SK-N-SH (cell line): Measurements from ENCODE around the gene PPIL4. TPM values are rescaled to one million over a fixed set of nuclear protein-coding genes. Genes with fewer than 3 reads are reported as not detected.

Experiments used
- CTCF ChIA-PET: fragments of 300-600, 350-600 bp; formaldehyde crosslinking; extraction: SDS; loops from one replicate; lab custom pipeline; 2021; lab: Yijun Ruan, JAX
- POLR2A ChIA-PET: fragments of 350-600 bp; sonication (Branson Sonifier 250); formaldehyde crosslinking; extraction: SDS; loops from one replicate; lab custom pipeline; 2020; ENCODE audit warnings: antibody characterized with exemption, inconsistent platforms; lab: Yijun Ruan, JAX
- DNase-seq: peaks from one replicate; pipeline ENCODE4 v3.0.0; 2012
- H2AFZ ChIP-seq: fragments of 200-600 bp; sonication (generic); 2 replicates; pipeline ENCODE4 v1.8.1; 2016; ENCODE audit warnings: antibody characterized with exemption, mild to moderate bottlenecking, low read depth
- H3F3A ChIP-seq: fragments of 200-600 bp; sonication (generic); replicated peaks from 2 replicates; pipeline ENCODE3; 2016; ENCODE audit warnings: antibody characterized with exemption, mild to moderate bottlenecking; ENCODE audit not compliant: insufficient read depth
- H3K27ac ChIP-seq, 2 experiments: fragments of 200-500 bp in 1 of 2; fragments of 200-600 bp in 1 of 2; sonication (Bioruptor generic) in 1 of 2; sonication (generic), shearing (Covaris generic) in 1 of 2; 2 replicates each; pipeline versions ENCODE4 v1.5.1 to v1.6.1; 2014 to 2016; ENCODE audit warnings: low read depth in 2 of 2, inconsistent platforms in 1 of 2, low read length in 1 of 2, mild to moderate bottlenecking in 1 of 2, mixed read lengths in 1 of 2
- H3K27me3 ChIP-seq: fragments of 200-600 bp; sonication (generic), shearing (Covaris generic); 2 replicates; pipeline ENCODE4 v1.6.1; 2016; ENCODE audit warnings: mixed run types; ENCODE audit not compliant: insufficient read depth
- H3K36me3 ChIP-seq, 2 experiments: fragments of 200-500 bp in 1 of 2; fragments of 200-600 bp in 1 of 2; sonication (Bioruptor generic) in 1 of 2; sonication (generic) in 1 of 2; replicated peaks in 1 of 2; 2 replicates each; pipeline versions ENCODE3 to v1.5.1; 2014 to 2016; ENCODE audit warnings: low read length in 1 of 2, mild to moderate bottlenecking in 1 of 2; ENCODE audit not compliant: insufficient read depth in 2 of 2, control insufficient read depth in 1 of 2
- H3K4me1 ChIP-seq, 2 experiments: fragments of 200-500 bp in 1 of 2; fragments of 200-600 bp in 1 of 2; sonication (Bioruptor generic) in 1 of 2; sonication (generic), shearing (Covaris generic) in 1 of 2; 2 replicates each; pipeline versions ENCODE4 v1.5.1 to v1.6.1; 2014 to 2016; ENCODE audit warnings: low read depth in 1 of 2, low read length in 1 of 2, mixed run types in 1 of 2; ENCODE audit not compliant: insufficient read depth in 2 of 2, control insufficient read depth in 1 of 2
- H3K4me2 ChIP-seq: fragments of 200-600 bp; sonication (generic), shearing (Covaris generic); 2 replicates; pipeline ENCODE4 v1.6.1; 2017; ENCODE audit warnings: mixed run types
- H3K4me3 ChIP-seq, 2 experiments: fragments of 200-500 bp in 1 of 2; fragments of 200-600 bp in 1 of 2; sonication (Bioruptor generic) in 1 of 2; sonication (generic), shearing (Covaris generic) in 1 of 2; 2 replicates each; pipeline versions ENCODE4 v1.5.1 to v1.8.1; 2014 to 2016; ENCODE audit warnings: low read depth in 2 of 2, inconsistent platforms in 1 of 2, low read length in 1 of 2, mild to moderate bottlenecking in 1 of 2, mixed read lengths in 1 of 2, moderate library complexity in 1 of 2
- H3K79me2 ChIP-seq: fragments of 200-600 bp; sonication (generic); 2 replicates; pipeline ENCODE4 v1.8.1; 2017; ENCODE audit warnings: mild to moderate bottlenecking; ENCODE audit not compliant: insufficient read depth
- H3K9ac ChIP-seq: fragments of 200-600 bp; sonication (generic); 2 replicates; pipeline ENCODE4 v1.6.1; 2017; ENCODE audit warnings: mixed run types
- H3K9me2 ChIP-seq: fragments of 200-600 bp; sonication (generic); 2 replicates; pipeline ENCODE4 v1.6.1; 2017; ENCODE audit warnings: mixed run types
- H3K9me3 ChIP-seq: fragments of 200-600 bp; sonication (generic); 2 replicates; pipeline ENCODE4 v1.6.1; 2017; ENCODE audit warnings: mixed run types, mild to moderate bottlenecking, moderate library complexity
- H4K20me1 ChIP-seq: fragments of 200-600 bp; sonication (generic); 2 replicates; pipeline ENCODE4 v1.6.1; 2017; ENCODE audit warnings: mild to moderate bottlenecking, mixed run types; ENCODE audit not compliant: insufficient read depth
- FOXJ3 ChIP-seq: sonication (generic); formaldehyde crosslinking; IDR thresholded peaks from 2 replicates; pipeline ENCODE4 v1.5.1; 2020; ENCODE audit warnings: mild to moderate bottlenecking, missing genetic modification reagents
- NFIC ChIP-seq: IDR thresholded peaks from 2 replicates; pipeline ENCODE4 v1.4.0; 2012; ENCODE audit warnings: borderline replicate concordance
- RAD21 ChIP-seq: IDR thresholded peaks from 2 replicates; pipeline ENCODE4 v1.6.1; 2012; ENCODE audit warnings: mild to moderate bottlenecking, low read length
- RCOR1 ChIP-seq: fragments of 150-350 bp; IDR thresholded peaks from 2 replicates; pipeline ENCODE4 v1.6.1; 2017; ENCODE audit warnings: antibody characterized with exemption, low read length
- SIN3A ChIP-seq: IDR thresholded peaks from 2 replicates; pipeline ENCODE4 v1.6.1; 2012; ENCODE audit warnings: low read depth, mild to moderate bottlenecking, low read length, moderate library complexity, borderline replicate concordance
- TAF1 ChIP-seq: IDR thresholded peaks from 2 replicates; pipeline ENCODE4 v1.6.1; 2012; ENCODE audit warnings: low read depth, mild to moderate bottlenecking, low read length, moderate library complexity, borderline replicate concordance
- YY1 ChIP-seq: IDR thresholded peaks from 2 replicates; pipeline ENCODE4 v1.4.0; 2012; ENCODE audit warnings: low read depth, mild to moderate bottlenecking
- WGBS: methylation state at CpG from one replicate; pipeline ENCODE4 v1.1.6; 2017; ENCODE audit warnings: low lambda C conversion rate; 5-methylcytosine and 5-hydroxymethylcytosine counted together
- polyA plus RNA-seq, 3 experiments: library from polyadenylated mRNA; depleted of rRNA; stranded (reverse); fragments of >200 nt; gene quantifications; 2 replicates each; pipeline ENCODE4 v1.2.3, GENCODE V29; 2012
- TF ChIP-seq, protein P1 (sequence below): IDR thresholded peaks from 2 replicates; pipeline ENCODE4 v1.4.0; 2012; ENCODE audit warnings: low read depth
- TF ChIP-seq, protein P2 (sequence below): IDR thresholded peaks from 2 replicates; pipeline ENCODE4 v1.4.0; 2012; ENCODE audit warnings: low read depth, borderline replicate concordance
- TF ChIP-seq, protein P3 (sequence below): IDR thresholded peaks from 2 replicates; pipeline ENCODE4; 2012
- TF ChIP-seq, protein P4 (sequence below): IDR thresholded peaks from 2 replicates; pipeline ENCODE4 v1.6.1; 2012; ENCODE audit warnings: mild to moderate bottlenecking, low read depth, low read length, moderate library complexity
- TF ChIP-seq, protein P5 (sequence below): fragments of 200-600 bp; sonication (generic); IDR thresholded peaks from 2 replicates; pipeline ENCODE4 v1.6.1; 2017; ENCODE audit warnings: antibody characterized with exemption, mild to moderate bottlenecking, moderate library complexity

Gene PPIL4
- polyA plus RNA-seq, 1 of the 3 experiments (the other 2 are of a cell fraction) = 3.3 TPM

DNA sequence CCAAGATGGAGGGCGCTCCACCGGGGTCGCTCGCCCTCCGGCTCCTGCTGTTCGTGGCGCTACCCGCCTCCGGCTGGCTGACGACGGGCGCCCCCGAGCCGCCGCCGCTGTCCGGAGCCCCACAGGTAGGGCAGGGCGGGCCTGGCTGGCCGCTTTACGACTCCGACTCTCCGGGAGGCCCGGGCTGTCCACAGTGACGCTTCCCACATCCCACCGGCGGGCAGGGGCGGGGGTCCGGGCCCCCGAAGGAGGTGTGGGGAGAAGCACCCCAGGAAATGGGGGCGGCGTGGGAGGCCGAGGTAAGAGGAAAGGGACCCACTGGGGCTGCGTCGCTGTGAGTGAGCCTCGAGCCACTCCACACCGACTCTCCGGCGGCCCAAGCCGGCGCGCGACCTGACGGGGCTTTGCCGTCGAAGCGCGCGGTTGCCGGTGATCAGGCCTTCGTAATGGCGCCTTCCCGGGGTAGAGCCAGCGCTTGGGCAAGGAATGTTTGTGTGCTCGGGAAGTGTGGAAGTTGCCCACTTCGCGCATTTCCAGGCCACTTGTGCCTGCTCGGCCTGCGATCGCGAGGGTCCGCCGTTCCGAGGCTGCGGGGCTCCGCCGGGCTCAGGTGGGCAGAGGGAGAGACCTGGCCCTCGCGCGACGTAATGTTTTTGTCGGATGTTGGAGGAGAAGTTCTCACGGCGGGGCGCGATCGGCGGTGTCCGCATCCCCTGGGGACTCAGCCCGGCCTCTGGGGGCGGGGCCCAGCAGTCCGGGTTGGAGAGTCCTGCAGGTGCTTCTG is 20.8 kb upstream of the PPIL4 start:
- TF ChIP-seq RAD21 (no peak), YY1 (peak; percentile 72), TAF1 (peak; percentile 63; the same call in 1 of the 2 replicates)

DNA sequence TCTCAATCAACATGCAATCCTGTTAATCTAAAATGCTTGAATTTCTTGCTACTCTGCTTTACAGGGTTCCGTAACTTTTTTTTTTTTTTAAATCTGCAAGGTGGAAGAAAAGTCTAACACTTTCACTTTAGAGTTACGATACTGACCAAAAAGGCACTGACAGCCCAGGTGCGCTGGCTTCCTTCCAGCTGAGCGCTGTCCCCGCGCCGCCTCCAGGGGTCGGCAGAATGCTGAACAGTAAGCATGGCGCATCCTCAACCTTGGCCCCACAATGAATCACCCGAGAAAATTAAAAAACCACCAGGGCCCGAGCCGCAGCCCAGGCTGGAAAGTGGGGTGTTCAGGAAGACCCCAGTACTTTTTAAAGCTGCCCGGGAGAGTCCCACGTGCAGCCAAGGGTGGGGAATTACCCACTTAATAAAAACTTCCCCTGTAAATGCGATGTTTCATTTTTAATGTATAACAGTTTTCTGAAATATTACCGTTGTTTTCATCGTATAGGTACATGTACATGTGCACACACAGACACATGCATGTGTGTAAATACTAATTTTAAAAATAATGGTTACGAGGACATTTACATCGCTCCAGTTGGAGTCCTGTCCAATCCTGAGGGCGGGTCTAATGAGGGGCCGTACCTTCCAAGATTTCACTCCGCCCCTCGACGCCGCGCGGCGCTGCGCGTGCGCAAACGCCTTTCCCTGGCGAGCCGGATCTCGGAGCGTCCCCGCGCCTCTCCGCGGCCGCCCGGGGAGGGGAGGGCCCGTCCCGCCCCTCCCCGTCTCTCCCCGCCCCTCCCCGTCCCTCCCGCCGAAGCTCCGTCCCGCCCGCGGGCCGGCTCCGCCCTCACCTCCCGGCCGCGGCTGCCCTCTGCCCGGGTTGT is 19.9 kb upstream of the PPIL4 start, which contains the start of gene GINM1:
Gene GINM1, plus strand, starts transcription at position 849 of the 883 bp plus-strand sequence. CDS start 40 bp downstream, outside the sequence.
- ChIA-PET POLR2A (interaction anchor here (0.5 to 1.0 kb wide), 2 partner anchors 20 to 577 kb away, joined by 3 to 5 read pairs; partner anchors contain the start of gene PPIL4), CTCF (interaction anchor here (0.6 to 2.0 kb wide), 10 partner anchors 13 to 358 kb away, joined by 3 to 11 read pairs (median 4); partner anchors contain the start of gene PPIL4)
- Histone ChIP-seq H3F3A (peaks cover 24% of the 10 kb centered on the region), H3K27me3 (no peaks in the 10 kb centered on the region), H3K36me3 (no peaks in the 10 kb centered on the region), H3K4me2 (peak within 1 kb of the TSS; percentile 87), H3K27ac (peak within 1 kb of the TSS; percentile 66 to 84), H3K9ac (peak within 1 kb of the TSS; percentile 94), H4K20me1 (peaks cover 17% of the 10 kb centered on the region; the same call in 1 of the 2 replicates), H2AFZ (peak within 1 kb of the TSS; percentile 100), H3K4me1 (peaks cover 2 to 4% of the 10 kb centered on the region in 2 experiments; a peak in 3 of 4 replicates), H3K9me3 (no peaks in the 10 kb centered on the region), H3K79me2 (peaks cover 40% of the 10 kb centered on the region), H3K9me2 (no peaks in the 10 kb centered on the region), H3K4me3 (peak within 1 kb of the TSS; percentile 86 to 91)
- peak; percentile 99 for DNase-seq
- WGBS = under 1% methylated on average over 22 of the region's 59 CpGs
- TF ChIP-seq FOXJ3 (CRISPR knock-in tag) = no peak
- TF ChIP-seq, protein P1, sequence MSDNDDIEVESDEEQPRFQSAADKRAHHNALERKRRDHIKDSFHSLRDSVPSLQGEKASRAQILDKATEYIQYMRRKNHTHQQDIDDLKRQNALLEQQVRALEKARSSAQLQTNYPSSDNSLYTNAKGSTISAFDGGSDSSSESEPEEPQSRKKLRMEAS = peak; percentile 59
- peak; percentile 68 for TF ChIP-seq RAD21
- TF ChIP-seq, protein P2, sequence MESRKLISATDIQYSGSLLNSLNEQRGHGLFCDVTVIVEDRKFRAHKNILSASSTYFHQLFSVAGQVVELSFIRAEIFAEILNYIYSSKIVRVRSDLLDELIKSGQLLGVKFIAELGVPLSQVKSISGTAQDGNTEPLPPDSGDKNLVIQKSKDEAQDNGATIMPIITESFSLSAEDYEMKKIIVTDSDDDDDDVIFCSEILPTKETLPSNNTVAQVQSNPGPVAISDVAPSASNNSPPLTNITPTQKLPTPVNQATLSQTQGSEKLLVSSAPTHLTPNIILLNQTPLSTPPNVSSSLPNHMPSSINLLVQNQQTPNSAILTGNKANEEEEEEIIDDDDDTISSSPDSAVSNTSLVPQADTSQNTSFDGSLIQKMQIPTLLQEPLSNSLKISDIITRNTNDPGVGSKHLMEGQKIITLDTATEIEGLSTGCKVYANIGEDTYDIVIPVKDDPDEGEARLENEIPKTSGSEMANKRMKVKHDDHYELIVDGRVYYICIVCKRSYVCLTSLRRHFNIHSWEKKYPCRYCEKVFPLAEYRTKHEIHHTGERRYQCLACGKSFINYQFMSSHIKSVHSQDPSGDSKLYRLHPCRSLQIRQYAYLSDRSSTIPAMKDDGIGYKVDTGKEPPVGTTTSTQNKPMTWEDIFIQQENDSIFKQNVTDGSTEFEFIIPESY = no peak
- TF ChIP-seq, protein P3, sequence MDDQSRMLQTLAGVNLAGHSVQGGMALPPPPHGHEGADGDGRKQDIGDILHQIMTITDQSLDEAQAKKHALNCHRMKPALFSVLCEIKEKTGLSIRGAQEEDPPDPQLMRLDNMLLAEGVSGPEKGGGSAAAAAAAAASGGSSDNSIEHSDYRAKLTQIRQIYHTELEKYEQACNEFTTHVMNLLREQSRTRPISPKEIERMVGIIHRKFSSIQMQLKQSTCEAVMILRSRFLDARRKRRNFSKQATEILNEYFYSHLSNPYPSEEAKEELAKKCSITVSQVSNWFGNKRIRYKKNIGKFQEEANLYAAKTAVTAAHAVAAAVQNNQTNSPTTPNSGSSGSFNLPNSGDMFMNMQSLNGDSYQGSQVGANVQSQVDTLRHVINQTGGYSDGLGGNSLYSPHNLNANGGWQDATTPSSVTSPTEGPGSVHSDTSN = 0 out of 2 replicates have a peak, but pooled peaks have one; percentile 12
- peak; percentile 79; the same call in 1 of the 2 replicates for TF ChIP-seq SIN3A
- TF ChIP-seq, protein P4, sequence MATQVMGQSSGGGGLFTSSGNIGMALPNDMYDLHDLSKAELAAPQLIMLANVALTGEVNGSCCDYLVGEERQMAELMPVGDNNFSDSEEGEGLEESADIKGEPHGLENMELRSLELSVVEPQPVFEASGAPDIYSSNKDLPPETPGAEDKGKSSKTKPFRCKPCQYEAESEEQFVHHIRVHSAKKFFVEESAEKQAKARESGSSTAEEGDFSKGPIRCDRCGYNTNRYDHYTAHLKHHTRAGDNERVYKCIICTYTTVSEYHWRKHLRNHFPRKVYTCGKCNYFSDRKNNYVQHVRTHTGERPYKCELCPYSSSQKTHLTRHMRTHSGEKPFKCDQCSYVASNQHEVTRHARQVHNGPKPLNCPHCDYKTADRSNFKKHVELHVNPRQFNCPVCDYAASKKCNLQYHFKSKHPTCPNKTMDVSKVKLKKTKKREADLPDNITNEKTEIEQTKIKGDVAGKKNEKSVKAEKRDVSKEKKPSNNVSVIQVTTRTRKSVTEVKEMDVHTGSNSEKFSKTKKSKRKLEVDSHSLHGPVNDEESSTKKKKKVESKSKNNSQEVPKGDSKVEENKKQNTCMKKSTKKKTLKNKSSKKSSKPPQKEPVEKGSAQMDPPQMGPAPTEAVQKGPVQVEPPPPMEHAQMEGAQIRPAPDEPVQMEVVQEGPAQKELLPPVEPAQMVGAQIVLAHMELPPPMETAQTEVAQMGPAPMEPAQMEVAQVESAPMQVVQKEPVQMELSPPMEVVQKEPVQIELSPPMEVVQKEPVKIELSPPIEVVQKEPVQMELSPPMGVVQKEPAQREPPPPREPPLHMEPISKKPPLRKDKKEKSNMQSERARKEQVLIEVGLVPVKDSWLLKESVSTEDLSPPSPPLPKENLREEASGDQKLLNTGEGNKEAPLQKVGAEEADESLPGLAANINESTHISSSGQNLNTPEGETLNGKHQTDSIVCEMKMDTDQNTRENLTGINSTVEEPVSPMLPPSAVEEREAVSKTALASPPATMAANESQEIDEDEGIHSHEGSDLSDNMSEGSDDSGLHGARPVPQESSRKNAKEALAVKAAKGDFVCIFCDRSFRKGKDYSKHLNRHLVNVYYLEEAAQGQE = peak; percentile 63; the same call in 1 of the 2 replicates
- TF ChIP-seq, protein P5, sequence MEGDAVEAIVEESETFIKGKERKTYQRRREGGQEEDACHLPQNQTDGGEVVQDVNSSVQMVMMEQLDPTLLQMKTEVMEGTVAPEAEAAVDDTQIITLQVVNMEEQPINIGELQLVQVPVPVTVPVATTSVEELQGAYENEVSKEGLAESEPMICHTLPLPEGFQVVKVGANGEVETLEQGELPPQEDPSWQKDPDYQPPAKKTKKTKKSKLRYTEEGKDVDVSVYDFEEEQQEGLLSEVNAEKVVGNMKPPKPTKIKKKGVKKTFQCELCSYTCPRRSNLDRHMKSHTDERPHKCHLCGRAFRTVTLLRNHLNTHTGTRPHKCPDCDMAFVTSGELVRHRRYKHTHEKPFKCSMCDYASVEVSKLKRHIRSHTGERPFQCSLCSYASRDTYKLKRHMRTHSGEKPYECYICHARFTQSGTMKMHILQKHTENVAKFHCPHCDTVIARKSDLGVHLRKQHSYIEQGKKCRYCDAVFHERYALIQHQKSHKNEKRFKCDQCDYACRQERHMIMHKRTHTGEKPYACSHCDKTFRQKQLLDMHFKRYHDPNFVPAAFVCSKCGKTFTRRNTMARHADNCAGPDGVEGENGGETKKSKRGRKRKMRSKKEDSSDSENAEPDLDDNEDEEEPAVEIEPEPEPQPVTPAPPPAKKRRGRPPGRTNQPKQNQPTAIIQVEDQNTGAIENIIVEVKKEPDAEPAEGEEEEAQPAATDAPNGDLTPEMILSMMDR = peak; percentile 67
- TF ChIP-seq RCOR1 = no peak
- peak; percentile 87 for TF ChIP-seq NFIC

More for the DNA sequence above, 20.8 kb upstream of the PPIL4 start:
- Histone ChIP-seq H3K9me2 (no peaks in the 10 kb centered on the region), H3K27ac (peak overlapping the region; percentile 66 to 84), H3K79me2 (peaks cover 49% of the 10 kb centered on the region), H3F3A (peaks cover 20% of the 10 kb centered on the region), H2AFZ (peak overlapping the region; percentile 94), H4K20me1 (peaks cover 18% of the 10 kb centered on the region), H3K9ac (peak overlapping the region; percentile 94), H3K4me1 (peaks cover 2 to 4% of the 10 kb centered on the region in 2 experiments; a peak in 3 of 4 replicates), H3K9me3 (no peaks in the 10 kb centered on the region), H3K4me3 (peak overlapping the region; percentile 75 to 91), H3K27me3 (no peaks in the 10 kb centered on the region), H3K36me3 (no peaks in the 10 kb centered on the region), H3K4me2 (peak overlapping the region; percentile 87)
- WGBS = 2% methylated on average over 23 of the region's 81 CpGs
- POLR2A ChIA-PET = interaction anchor here (1.0 kb wide), 1 partner anchor 21 kb away, joined by 3 read pairs; the partner anchor contains the start of gene PPIL4
- CTCF ChIA-PET = interaction anchor here (1.7 kb wide), 1 partner anchor 14 kb away, joined by 11 read pairs; no protein-coding TSS in a partner anchor
- peak; percentile 52 for DNase-seq
